ENCODE data around the gene CBX8.

CBX8 gene

DNA sequence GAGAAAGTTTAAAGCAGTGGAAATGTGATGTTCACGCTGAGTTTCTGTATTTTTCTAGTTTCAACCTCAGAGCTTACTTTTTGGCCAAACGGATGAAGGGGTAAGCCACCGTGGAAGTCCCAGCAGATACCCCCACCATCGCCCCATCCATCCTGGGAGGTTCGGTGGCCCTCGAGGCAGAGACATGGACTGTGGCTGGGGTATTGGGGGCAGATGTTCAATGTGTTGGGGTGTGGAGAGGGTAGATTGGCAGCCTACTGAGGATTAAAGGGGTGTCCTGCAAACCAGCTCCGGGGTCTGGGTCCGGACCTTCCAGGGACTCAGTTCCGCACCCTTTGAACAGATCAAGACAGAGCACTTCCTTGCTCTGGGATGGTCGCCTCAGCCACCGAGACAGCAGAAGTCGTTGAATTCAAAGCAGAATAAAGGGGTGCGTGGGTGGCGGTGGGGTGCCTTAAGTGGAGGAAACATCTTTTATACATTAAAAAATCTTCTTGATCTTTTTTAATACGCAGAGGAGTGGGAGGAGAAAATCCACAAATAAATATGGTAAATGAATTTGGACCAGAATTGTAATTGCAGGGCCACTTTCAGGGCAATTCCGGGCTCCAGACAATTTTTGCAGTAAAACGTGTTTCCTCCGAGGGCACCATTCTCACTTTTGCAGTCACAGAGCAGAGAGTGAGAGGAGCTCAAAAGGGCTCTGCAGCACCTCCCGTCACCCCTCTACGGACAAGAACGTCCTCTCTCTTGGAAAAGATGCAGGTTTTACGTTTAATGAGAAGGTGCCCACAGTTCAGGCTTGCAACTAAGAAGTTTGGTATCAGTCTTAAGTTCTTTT is 8.2 kb upstream of the CBX8 start:
- no peak for DNase-seq (ENCODE audit: low spot score)

DNA sequence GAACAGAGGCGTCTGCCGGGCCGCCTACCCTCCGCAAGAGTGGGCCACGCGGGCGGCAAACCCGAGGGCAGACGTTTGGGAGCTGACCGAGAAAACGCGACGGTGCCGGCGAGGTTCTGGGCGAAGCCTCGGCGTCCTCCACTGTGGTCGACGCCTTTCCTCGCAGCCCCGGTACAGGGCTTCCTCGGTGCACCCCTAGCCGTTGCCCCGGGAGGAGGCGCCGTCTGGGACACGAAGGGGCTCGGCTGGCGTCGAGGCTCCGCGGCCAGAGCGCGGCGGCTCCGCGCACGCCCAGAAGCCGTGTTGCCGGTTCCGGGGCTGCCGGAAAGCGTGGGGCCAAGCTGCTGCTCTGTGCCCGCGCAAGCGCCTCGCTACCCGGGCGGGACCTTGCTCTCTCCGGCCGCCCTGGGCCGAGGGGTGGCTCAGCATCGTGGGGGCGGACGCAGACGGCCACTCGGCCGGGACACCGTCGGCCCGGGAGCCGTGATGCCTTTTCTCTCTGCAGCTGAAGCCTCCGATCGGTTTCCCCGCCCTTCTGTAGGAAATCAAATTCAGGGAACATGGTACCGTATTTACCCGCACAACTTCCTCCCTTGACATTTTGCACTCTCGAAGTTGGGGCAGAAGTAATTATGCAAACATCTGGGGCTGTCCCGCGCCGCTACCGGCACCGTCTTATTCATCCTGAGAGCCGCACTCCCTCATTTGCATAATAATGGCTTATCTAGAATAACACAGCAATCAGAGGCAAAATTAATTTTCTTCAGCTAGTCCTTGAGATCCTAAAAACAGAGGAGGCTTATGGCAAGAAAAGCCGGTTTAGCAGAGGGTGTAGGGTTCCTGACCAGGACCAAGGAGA is 7.3 kb upstream of the CBX8 start:
- DNase-seq (ENCODE audit: low spot score), result no peak

DNA sequence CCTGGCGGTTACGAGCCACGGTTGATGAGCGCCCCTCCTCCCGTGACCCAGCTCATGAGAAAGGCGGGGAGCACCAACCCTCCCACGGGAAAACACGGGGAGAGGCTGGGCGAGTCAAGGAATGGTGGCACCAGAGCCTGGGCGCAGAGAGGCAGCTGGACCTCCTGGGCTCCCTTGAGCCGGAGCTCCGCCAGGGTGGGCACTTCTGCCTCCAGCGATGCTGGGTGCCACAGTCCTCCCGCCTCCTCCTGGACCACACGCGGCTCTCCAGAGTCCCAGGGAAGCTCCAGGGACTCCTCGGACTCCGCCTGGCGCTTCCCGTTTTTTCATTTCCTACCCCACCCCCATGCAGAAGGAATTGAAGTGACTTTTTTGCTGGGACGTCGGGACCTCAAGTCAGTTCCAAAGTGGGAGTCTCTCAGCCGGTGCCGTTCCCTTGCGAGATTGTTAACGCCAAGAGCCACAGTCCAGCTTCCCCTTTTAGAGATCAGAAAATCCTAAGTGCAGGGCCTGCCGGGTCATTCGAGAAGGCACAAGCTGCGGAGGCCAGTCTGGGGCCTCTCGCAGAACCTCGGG is 6.6 kb upstream of the CBX8 start:
- DNase-seq (ENCODE audit: low spot score), result no peak

- DNase-seq (ENCODE audit: low spot score), result no peak
Measured at GRCh38 chr17:79802736-79803420, 6.0 kb upstream of the CBX8 start.

DNA sequence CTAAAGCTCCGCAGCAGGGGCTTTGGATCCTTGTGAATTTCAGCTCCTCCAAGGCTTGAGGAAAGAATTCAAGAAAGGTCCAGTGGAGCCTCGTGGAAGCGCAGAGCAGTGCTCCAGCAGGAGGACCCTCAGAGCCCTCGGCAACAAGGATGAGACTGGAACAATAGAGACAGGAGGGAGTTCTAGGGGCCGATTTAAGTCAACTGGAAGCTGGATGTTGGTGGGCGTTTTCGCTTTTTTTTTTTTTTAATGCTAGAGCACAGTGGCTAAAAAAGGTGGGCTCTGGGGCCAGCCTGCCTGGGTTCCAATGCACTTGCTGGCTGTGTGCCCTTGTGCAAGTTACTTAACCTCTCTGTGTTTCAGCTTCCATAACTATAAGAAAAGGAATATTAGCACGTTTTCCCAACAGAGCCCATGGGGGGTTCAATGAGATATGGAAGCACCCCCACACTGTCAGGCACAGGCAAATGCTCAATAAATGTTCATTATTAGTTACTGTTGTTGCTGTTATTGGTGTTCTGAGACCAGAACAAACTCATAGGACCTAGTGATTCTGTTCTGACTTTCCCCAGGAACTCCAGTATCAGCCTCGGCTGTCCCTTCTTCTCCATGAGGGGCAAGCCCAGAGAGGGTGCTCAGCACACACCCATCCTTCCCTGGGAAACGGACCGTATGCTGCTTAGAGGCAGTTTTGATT is 5.3 kb upstream of the CBX8 start:
- no peak for DNase-seq (ENCODE audit: low spot score)

DNA sequence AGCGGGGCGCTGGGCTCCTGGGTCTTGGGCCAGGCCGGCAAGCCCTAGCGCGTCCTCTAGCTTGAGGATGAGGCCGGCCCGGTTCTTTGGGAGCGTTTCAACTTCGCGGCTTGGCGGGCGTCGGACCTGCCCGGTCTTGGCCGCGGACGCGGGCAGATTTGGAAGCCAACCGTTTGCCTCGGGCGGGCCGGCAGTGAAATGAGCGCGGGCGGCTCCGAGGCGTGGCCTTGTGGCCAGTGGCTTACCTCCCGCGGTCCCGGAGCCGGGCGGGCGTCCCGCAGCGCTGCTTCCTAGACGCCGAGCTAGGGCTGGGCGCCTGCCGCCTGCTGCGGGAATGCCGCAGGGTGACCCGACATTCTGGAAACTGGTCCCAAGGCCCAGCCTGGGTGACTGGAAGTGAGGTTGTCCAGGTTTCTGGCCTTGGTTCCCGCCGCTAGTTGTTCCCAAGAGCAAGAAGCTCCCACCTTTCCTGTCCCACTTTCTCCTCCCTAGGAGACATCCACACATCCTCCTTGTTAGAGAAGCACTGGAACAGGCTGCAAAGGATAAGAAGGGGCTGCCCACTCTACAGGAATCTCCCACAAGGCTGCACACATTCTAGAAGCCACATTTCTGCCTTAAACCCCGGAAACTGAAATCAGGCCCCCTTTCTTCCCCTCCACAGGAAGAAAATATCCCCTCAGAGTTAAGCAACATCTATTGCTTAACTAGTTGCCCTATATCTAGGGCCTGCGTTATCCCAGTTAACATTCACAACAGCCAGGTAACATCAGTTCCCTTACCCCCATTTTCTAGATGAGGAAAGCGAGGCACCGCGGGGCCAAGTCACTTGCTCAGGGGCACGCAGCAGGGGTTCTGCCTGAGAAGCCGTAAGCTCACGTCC is 4.5 kb upstream of the CBX8 start:
- no peak for DNase-seq (ENCODE audit: low spot score)

DNA sequence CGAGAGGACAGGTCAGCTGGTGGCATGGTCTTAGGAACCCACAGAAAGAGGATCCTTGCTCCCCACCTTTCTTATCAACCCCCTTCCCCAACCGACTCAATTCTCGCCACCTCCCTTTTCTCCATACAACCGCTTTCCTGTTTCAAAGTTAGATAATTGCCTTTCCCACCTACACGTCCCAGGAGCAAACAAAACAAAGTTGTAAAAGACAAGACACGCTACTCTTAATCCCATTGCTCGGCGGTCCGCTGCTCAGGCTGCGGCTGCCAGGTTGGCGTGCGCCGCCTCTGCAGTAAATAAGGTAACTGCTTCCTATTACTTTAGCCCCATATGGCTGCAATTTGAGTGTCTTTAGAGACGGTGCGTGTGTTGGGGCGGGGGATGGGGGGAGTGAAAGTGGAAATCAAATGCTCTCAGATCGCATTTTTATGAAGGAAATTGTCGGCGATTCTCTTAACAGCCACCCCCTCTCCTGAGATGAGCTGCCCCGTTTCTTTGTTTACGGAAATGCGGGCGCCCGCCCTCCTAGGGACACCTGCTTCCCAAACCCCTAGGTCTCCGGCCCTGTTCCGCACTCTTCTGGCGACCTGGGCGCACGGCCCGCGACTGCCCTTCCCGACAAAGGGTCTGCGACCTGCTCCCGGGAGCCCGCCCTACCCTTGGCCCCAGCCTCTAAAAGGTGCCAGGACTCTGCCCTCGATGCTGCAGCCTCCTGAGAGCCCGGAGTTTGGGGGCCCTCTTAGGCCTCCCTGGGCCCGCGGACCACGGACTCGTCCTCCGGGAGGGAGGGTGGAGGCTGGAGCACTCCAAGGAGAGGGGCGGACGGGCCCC is 3.7 kb upstream of the CBX8 start:
- DNase-seq (ENCODE audit: low spot score), result no peak

- DNase-seq (ENCODE audit: low spot score), result no peak
Measured at GRCh38 chr17:79799538-79800324, 2.9 kb upstream of the CBX8 start.

DNA sequence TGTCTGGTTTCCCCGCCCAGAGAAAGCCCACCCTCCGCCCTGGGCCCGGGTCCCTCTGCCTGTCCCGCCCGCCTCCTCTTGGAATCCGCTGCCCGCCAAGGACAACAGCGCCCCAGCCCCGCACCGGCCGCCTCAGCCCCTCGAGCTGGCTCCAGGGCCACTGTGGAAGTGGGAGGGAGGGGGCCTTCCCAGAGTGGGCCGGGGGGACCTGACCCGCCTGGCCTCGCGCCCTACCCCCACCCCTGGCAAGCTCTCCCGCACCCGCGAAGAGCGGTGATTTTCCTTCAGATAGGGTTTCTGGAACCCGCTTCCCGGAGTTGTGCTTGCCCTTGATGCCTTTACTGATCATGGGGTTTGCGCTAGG is 2.3 kb upstream of the CBX8 start:
- no peak for DNase-seq (ENCODE audit: low spot score)

DNA sequence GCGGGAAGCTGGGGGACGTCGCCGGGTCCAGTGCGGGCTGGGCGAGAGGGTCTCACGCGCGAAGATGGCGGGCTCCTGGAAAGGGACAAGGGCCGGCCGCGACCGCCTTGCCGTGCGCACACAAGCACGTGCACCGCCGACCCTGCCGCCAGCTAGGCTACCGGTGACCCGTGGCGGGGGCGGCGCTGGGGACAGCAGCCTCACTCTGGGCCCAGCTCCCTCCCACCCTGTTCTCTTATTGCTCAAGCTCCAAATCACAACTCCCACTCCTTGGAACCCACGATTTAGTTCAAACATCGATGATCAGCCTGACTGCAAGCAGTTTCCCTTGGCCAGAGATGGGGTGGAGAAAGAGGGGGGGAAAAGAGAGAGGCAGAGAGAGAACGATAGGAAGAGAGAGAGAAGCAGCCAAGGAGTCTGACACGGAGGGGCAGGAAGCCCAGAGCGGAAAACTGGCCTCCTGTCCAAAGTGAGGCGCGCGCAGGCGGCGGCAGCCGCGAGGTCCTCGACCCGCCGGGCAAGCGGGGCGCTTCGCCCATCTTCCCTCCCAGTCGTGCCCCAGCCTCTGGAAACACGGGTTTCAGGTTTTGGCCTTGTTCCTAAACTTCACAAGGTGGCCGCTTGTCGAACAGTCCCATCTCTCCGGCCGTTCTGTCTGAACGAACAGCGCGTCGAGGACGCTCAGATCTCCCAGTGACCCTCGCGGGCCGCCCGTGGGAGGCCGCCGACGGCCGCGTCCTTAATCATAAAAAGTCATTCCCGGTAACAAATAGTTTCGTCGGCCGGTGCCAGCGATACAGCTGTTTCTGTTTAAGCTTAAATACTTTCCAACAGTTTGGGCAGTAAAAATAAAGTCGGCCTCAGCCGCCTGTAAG is 1.7 kb upstream of the CBX8 start:
- DNase-seq (ENCODE audit: low spot score), result no peak

- DNase-seq (ENCODE audit: low spot score), result no peak
Measured at GRCh38 chr17:79797492-79798298, 818 bp upstream of the CBX8 start.

- peak; percentile 37 for DNase-seq (ENCODE audit: low spot score)
Measured at GRCh38 chr17:79796444-79796762, 474 bp downstream of the CBX8 start.

- no peak for DNase-seq (ENCODE audit: low spot score)
Measured at GRCh38 chr17:79795795-79796443, 958 bp downstream of the CBX8 start.

DNA sequence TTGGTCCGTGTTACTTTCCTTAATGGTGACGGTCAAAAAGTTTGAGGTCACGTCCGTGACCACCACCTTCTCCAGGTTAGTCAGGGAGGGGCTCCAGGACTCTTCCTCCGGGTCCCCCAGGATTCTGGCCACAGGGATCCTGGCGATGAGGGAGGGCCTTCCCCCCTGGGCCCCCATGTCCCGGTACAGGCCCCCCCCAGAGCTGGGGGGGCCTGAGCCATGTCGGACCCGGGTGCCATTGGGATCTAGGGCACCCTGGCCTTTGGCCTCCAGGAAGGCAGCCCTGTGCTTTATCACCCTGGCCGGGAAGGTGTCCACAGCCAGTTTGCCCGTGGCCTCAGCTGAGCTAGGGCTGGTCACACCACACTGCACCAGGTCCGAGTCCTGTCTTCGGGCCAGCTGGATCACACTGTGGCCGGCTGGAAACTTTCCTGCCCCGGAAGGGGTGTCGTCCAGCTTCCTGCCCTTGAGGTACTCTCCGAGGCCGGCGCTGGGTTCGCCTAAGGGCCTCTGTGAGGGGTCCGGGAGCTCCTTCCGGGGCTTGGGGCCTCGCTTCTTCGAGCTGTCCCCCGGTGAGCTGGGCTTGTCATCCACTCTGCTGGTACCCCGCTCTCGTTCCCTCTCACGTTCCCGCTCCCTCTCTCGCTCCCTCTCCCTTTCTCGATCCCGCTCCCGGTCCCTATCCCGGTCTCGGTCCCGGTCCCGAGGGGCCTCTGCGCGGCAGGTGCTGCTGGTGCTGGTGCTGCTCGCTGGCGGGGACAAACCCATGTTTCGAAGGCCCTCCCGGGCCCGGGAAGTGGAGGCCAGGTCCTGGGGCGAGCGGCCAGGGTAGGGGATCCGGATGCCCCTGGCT is 2.0 kb downstream of the CBX8 start:
- DNase-seq (ENCODE audit: low spot score), result no peak

- no peak for DNase-seq (ENCODE audit: low spot score)
Measured at GRCh38 chr17:79793924-79794304, 3.0 kb downstream of the CBX8 start.
